GM21390 (cell line): ENCODE data around the gene BPIFB2.

ENCODE experiments used
- ATAC-seq: cut with Tn5 transposase; IDR thresholded peaks from one replicate; pipeline ENCODE4 v1.9.1; 2021; ENCODE audit not compliant: unreplicated experiment

The BPIFB2 gene

GRCh38 chr20:33020278-33021161 lies 13.0 kb downstream of the BPIFB2 start:
- no peak for ATAC-seq

- no peak for ATAC-seq
These were observed 14.4 kb downstream of the BPIFB2 start for GRCh38 chr20:33021879-33022278.

- ATAC-seq, result no peak
These were observed 14.8 kb downstream of the BPIFB2 start for GRCh38 chr20:33022289-33022688.

DNA sequence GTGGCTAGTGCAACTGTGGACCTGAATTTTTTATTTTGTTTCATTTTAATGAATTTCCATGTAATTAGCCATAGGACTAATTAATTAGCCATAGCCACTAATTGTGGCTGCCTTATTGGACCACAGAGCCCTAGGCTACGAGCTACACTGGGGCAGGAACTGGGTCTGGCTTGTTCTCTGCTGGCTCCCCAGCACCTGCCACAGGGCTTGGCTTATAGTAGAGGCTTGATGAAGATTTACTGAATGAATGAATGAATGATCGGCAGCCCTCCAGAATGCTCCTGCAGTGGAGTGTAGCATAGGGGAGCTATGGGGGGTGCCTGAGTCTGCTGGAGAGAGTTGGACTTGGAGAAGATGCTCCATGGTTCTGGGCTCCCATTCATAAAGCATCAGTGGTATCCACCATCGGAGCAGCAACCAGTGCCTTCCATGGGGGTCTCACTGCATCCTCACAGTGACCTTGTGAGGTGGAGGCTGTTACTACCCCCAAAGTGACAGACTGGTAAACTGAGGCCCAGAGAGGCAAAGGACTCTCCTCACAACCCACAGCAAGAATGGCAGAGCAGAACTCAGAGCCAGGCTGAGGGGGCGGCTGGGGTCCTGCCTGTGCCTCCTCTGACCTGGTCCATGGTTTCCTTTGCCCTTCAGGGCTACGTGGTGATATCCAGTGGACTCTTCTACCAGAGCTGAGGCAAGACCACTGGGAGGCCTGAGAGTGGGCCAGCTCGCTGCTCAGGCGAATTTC lies 15.4 kb downstream of the BPIFB2 start:
- no peak for ATAC-seq

DNA sequence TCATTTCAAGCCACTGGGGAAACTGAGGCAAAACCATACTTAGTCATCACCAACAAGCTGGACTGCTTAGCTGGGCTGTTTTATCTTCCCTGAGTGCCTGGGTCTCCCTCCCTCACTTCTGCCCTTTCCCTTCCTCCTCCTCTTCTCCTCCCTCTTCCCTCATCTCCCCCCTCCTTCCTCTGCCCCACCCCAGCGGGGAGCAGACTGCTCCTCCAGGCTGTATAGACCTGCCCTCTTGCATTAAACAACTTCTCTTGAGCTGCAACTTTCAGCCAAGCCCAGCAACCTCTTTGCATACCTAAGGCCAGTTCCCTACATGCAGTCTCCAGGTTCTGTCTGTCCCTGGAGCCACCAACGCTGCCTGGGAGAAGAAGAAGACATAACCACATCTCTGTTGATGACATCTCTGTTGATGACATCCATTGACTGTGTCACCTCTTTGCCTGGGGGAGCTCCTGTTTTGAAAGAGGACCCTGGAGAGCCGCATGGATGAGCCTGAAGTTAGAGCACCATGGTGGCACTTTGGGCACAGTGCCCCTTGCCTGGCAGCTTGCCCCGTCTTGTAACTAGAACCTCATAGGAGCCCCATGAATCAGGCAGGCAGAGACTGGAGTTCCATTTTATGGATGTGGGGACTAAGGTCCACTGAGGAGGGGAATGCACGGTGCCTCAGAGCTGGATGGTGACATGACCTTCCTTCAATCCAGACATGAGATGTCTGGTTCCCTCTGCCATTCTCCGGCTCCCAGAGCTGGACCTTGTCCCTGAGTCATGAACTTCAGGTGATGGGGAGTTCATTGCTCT lies 16.1 kb downstream of the BPIFB2 start:
- ATAC-seq, result no peak

DNA sequence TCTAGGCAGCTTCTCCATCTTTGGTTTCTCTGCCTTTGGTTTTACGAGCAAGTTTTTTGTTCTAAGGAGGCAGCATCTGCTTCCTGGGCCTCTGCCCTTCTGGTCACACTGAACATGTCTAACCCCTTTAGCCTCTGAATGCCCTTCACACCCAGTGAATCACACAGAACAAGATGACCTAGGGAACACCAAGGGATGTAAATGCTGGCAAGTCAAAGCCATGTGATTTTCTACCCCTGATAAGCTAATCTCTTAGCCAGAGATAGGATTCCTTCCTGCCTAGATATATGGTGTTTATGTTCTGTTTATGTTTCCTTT lies 16.7 kb downstream of the BPIFB2 start:
- no peak for ATAC-seq

DNA sequence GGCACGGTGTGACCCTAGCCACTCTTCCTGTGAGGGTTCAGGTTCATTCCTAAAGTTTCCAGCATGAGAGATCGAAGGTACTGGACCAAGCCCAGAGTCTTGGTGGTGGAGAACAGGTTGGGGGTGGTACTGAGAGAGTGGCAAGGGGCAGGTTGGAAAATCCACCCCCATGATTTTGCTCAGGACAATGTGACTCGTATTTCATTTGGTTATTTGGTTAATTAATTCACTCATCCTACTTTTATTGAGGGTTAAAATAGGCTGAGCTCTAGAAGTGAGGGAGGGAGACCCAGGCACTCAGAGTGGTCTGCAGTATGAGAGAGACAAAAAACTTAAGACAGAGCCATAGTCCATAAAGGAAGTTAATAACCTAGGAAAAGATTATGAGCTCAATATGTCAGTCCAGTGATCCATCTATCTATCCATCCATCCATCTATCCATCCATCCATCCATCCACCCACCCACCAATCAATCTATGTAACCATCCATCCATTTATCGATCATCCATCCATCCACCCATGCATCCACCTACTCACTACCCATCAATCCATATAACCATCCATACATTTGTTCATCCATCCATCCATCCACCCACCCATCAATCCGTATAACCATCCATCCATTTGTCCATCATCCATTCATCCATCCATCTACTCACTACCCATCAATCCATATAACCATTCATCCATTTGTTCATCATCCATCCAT lies 17.3 kb downstream of the BPIFB2 start:
- no peak for ATAC-seq

- ATAC-seq, result no peak
These were observed 17.9 kb downstream of the BPIFB2 start for GRCh38 chr20:33025318-33025876.

GRCh38 chr20:33026072-33026778 lies 18.7 kb downstream of the BPIFB2 start:
- ATAC-seq, result no peak

GRCh38 chr20:33026779-33027759 lies 19.6 kb downstream of the BPIFB2 start:
- no peak for ATAC-seq

DNA sequence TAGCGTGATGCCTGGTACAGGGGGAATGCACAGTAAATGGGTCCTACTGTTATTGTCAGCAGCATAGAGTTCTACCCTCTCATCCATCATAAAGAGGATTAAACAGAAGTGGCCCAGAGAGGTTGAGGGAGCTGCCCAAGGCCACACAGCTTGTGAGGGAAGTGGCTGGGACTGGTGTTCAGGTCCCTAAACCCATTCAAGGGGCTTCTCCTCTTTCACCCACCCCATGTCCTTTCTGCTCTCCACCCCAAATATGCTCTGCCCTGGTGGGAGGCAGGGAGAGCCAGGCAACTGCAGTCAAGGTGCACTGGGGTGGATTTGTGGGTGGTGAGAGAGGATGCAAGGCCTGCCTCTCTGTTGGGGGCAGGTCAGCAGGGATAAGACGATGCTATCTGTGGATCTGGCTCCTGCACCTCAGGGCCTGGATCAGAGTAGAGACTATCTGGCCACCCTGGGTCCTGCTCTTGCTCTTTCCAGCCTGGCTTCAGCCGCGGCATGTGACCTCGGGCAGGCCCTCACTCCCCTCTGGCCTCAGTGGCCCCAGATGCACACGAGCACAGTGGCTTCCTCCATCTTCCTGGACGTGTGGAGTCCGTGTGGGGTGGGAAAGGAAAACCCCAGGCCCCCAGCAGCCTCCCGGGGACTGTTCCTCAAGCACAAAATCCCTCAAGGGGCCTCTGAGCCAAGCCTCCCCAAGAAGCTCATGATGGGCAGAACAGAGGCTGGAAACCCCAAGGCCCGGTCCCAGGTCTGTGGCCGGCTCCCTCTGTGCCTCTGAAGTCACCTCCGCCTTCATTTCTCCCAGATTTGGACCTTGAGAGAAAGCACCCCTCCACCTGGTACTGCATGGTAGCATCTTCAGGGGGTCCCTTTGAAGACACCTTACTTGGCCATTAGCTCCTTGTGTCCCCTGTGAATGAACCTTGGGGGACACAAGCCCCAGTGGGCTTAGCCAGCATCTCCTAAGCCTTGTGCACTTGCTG lies 20.6 kb downstream of the BPIFB2 start:
- ATAC-seq, result no peak

DNA sequence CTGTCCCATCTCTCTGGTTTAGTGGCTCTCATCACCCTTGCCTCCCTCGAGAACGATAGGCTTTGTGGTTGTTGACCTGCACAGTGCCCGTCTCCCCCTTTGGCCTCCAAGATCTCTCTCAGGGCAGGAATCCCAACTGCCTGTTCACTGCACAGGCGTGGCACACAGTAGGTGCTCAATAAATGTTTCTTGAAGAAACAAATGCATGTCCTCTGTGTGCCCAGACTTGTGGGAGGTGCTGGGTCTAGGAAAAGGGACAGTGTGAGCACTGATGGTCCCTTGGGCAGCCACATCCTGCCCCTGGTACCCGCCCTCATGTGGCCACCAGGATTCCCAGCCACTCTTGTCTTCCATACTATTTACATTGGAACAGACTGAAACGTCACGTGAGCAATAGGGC lies 21.4 kb downstream of the BPIFB2 start:
- no peak for ATAC-seq

DNA sequence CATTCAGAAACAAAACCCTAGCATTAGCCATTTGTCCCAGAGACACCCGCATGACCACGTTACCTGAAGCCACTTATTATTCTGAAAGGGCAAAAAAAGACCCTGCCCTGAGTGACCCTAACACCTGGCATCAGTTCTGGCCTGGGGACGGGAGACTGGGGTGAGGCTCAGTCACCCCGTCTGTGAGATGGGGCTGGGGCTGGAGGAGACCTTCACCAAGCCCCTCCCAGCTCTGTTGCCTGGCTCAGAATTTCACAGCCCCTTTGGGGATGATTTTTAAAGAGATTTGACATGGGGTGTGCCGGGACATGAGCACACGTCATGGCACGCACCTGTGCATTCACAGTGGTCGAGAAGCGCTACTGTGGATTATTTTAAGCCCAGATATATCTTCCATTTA lies 22.6 kb downstream of the BPIFB2 start:
- no peak for ATAC-seq

- no peak for ATAC-seq
These were observed 23.1 kb downstream of the BPIFB2 start for GRCh38 chr20:33030569-33030968.

- no peak for ATAC-seq
These were observed 24.0 kb downstream of the BPIFB2 start, which contains the start of gene BPIFB6 for GRCh38 chr20:33031531-33031930. TSS of gene BPIFB6 (plus strand) at chr20:33031648. CDS start at chr20:33031648, 0 bp downstream.

DNA sequence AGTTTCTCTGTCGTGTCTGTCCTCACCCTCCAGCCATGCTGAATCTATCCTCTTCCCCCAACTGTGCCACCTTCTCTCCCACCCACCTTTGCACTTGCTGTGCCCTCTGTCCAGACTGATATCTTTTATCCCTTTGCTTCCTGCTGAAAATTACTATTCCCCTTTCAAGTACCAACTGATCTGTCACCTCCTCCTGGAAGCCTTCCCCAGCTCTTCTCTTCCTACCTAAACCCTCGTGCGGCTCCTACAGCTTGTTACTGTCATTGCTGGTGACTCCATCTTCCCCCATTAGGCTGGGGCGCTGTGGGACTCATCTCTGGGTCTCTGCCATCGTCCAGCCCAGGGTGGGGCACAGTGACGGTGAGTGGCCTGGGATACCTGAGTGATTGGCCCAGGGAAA lies 25.1 kb downstream of the BPIFB2 start:
- ATAC-seq, result no peak

GRCh38 chr20:33033381-33033780 lies 25.9 kb downstream of the BPIFB2 start:
- no peak for ATAC-seq

- no peak for ATAC-seq
These were observed 26.6 kb downstream of the BPIFB2 start for GRCh38 chr20:33034115-33034514.
